CD4-positive, alpha-beta T cell (primary cell): Measurements from ENCODE around the gene RGS17. TPM values are rescaled to one million over a fixed set of nuclear protein-coding genes. Genes with fewer than 3 reads are reported as not detected.

ENCODE experiments used
- ATAC-seq: fragments of 200-7000 bp; cut with Tn5 transposase; one replicate; pipeline ENCODE4 v1.10.0; 2022; ENCODE audit warnings: mild to moderate bottlenecking; ENCODE audit not compliant: poor library complexity
- CTCF ChIA-PET: fragments of 350-600 bp; sonication (Branson Sonifier 250); formaldehyde crosslinking; loops from one replicate; lab custom pipeline; 2021; ENCODE audit warnings: antibody characterized with exemption, inconsistent platforms; lab: Charles Lee
- POLR2A ChIA-PET: fragments of 350-600 bp; sonication (Branson Sonifier 250); formaldehyde crosslinking; loops from one replicate; lab custom pipeline; 2021; ENCODE audit warnings: antibody characterized with exemption, inconsistent platforms; lab: Charles Lee
- DNase-seq, 14 experiments: peaks; one replicate each; pipeline ENCODE4 v3.0.0-alpha.2; 2013 to 2020; ENCODE audit warnings: mixed read lengths in 2 of 14
- H3K27ac ChIP-seq, 2 donors: one replicate each; pipeline versions ENCODE4 v1.5.1 to v1.7.0; 2013; ENCODE audit warnings: low read length in 2 of 2, low read depth in 1 of 2, mild to moderate bottlenecking in 1 of 2
- H3K27me3 ChIP-seq, 2 experiments: 1 replicate in 1 of 2; 2 replicates in 1 of 2; pipeline versions ENCODE4 v1.6.1 to v1.7.0; 2013; ENCODE audit warnings: low read length in 2 of 2, control low read depth in 1 of 2, mild to moderate bottlenecking in 1 of 2, moderate library complexity in 1 of 2; ENCODE audit not compliant: insufficient read depth in 2 of 2, control insufficient read depth in 1 of 2
- H3K36me3 ChIP-seq: one replicate; pipeline ENCODE4 v1.6.1; 2013; ENCODE audit warnings: low read length, control low read depth; ENCODE audit not compliant: insufficient read depth
- H3K4me1 ChIP-seq: one replicate; pipeline ENCODE4 v1.6.1; 2013; ENCODE audit warnings: low read length, control low read depth; ENCODE audit not compliant: insufficient read depth
- H3K4me3 ChIP-seq: one replicate; pipeline ENCODE4 v1.5.1; 2013; ENCODE audit warnings: mild to moderate bottlenecking, low read length, moderate library complexity
- H3K9me3 ChIP-seq, 2 experiments: 1 replicate in 1 of 2; 2 replicates in 1 of 2; pipeline versions ENCODE4 v1.6.1 to v1.7.0; 2013; ENCODE audit warnings: low read length in 2 of 2, mild to moderate bottlenecking in 2 of 2, control low read depth in 1 of 2, moderate library complexity in 1 of 2; ENCODE audit not compliant: control insufficient read depth in 1 of 2, insufficient read depth in 1 of 2
- H3K27ac Mint-ChIP-seq: one replicate; pipeline ENCODE4 v1.8.0; 2020; ENCODE audit warnings: mixed read lengths
- H3K27me3 Mint-ChIP-seq: one replicate; pipeline ENCODE4 v1.8.0; 2021; ENCODE audit warnings: mixed read lengths
- H3K36me3 Mint-ChIP-seq: one replicate; pipeline ENCODE4 v1.8.0; 2021; ENCODE audit warnings: low read depth, mixed read lengths
- H3K4me1 Mint-ChIP-seq: one replicate; pipeline ENCODE4 v1.8.0; 2021; ENCODE audit warnings: low read depth, mixed read lengths
- H3K4me3 Mint-ChIP-seq: one replicate; pipeline ENCODE4 v1.8.0; 2020; ENCODE audit warnings: mild to moderate bottlenecking, mixed read lengths
- H3K9me3 Mint-ChIP-seq: one replicate; pipeline ENCODE4 v1.8.0; 2020; ENCODE audit warnings: mixed read lengths
- CTCF ChIP-seq: fragments of 200-600 bp; IDR thresholded peaks from one replicate; pipeline ENCODE4 v1.8.0; 2022; ENCODE audit warnings: antibody characterized with exemption, mild to moderate bottlenecking
- intact Hi-C, 2 experiments: fragments of 100-400 bp; cut with DNase I in 1 of 2; cut with micrococcal nuclease in 1 of 2; formaldehyde crosslinking; loops; one replicate each; pipeline versions ENCODE4 v1.15.1 to v1.9.0; 2023 to 2025; cut with DNase I, micrococcal nuclease
- total RNA-seq, 174 experiments: library from RNA in 2 of 174; stranded (reverse) in 2 of 174; gene quantifications; one replicate each; pipeline ENCODE4 v1.2.3 and lab custom pipeline; 2021 to 2026

Gene RGS17
- total RNA-seq, 2 experiments from 2014 or later, result not detected

GRCh38 chr6:153032255-153032882 is 98.7 kb downstream of the RGS17 start:
- Histone ChIP-seq H3K27me3 (no peaks in the 10 kb centered on the region), H3K4me1 (no peaks in the 10 kb centered on the region), H3K4me3 (no peak overlapping the region), H3K36me3 (no peaks in the 10 kb centered on the region), H3K27ac (no peak overlapping the region), H3K9me3 (no peaks in the 10 kb centered on the region)
- CTCF ChIA-PET, result interaction anchor here (0.7 kb wide), 1 partner anchor 172 kb away, joined by 3 read pairs; no protein-coding TSS in a partner anchor
- ATAC-seq, result no peak
- POLR2A ChIA-PET, result interaction anchor here (0.7 kb wide), 1 partner anchor 98 kb away, joined by 3 read pairs; no protein-coding TSS in a partner anchor
- Mint-ChIP-seq H3K9me3 (no peaks in the 10 kb centered on the region), H3K27ac (no peak overlapping the region), H3K4me3 (no peak overlapping the region), H3K27me3 (peaks cover 40% of the 10 kb centered on the region), H3K4me1 (no peaks in the 10 kb centered on the region), H3K36me3 (no peaks in the 10 kb centered on the region)
- TF ChIP-seq CTCF, result no peak
- intact Hi-C loops, result loop anchor here (5.0 kb wide), 3 partner anchors 280 to 480 kb away; no protein-coding TSS in a partner anchor
- DNase-seq, result peak in 3 of 14 experiments; percentile 3 to 17 (median 16)

- CTCF ChIA-PET, result no interaction called here
- peaks cover 46% of the 10 kb centered on the region for H3K27me3 Mint-ChIP-seq
- no peak for TF ChIP-seq CTCF
- no peak overlapping the region for H3K4me3 Mint-ChIP-seq
- Histone ChIP-seq H3K36me3 (no peaks in the 10 kb centered on the region), H3K4me1 (no peaks in the 10 kb centered on the region), H3K4me3 (no peak overlapping the region), H3K27me3 (no peaks in the 10 kb centered on the region), H3K9me3 (no peaks in the 10 kb centered on the region), H3K27ac (no peak overlapping the region)
- intact Hi-C loops, result loop anchor here (5.0 kb wide), 3 partner anchors 281 to 481 kb away; no protein-coding TSS in a partner anchor
- no peaks in the 10 kb centered on the region for H3K9me3 Mint-ChIP-seq
- no peaks in the 10 kb centered on the region for H3K4me1 Mint-ChIP-seq
- ATAC-seq (no peak), DNase-seq (no peak)
- H3K36me3 Mint-ChIP-seq, result no peaks in the 10 kb centered on the region
- H3K27ac Mint-ChIP-seq, result no peak overlapping the region
- POLR2A ChIA-PET, result no interaction called here
These were observed 99.6 kb downstream of the RGS17 start for GRCh38 chr6:153031335-153031955.

- peaks cover 54% of the 10 kb centered on the region for H3K27me3 Mint-ChIP-seq
These were observed 102.1 kb downstream of the RGS17 start for GRCh38 chr6:153028963-153029362.

More at GRCh38 chr6:153028963-153029362, 102.1 kb downstream of the RGS17 start:
- Histone ChIP-seq H3K27me3 (no peaks in the 10 kb centered on the region), H3K27ac (no peak overlapping the region), H3K4me1 (peaks cover 5% of the 10 kb centered on the region), H3K4me3 (no peak overlapping the region), H3K9me3 (no peaks in the 10 kb centered on the region), H3K36me3 (no peaks in the 10 kb centered on the region)
- intact Hi-C loops, result loop anchor here in 1 of 2 experiments (10.0 kb wide), 1 partner anchor 544 kb away; no protein-coding TSS in a partner anchor
- no peak overlapping the region for H3K4me3 Mint-ChIP-seq
- H3K36me3 Mint-ChIP-seq, result no peaks in the 10 kb centered on the region
- ATAC-seq (no peak), DNase-seq (no peak)
- TF ChIP-seq CTCF, result no peak
- H3K4me1 Mint-ChIP-seq, result no peaks in the 10 kb centered on the region
- H3K9me3 Mint-ChIP-seq, result no peaks in the 10 kb centered on the region
- POLR2A ChIA-PET, result no interaction called here
- CTCF ChIA-PET, result no interaction called here
- no peak overlapping the region for H3K27ac Mint-ChIP-seq
